HUDEP-2 (cell line): Measurements from ENCODE around the gene RNU1-3.
A peak's percentile ranks its signal among the peaks of the same experiment; 100 is the strongest.
"Not testable (repeated sequence)": the region's sequence is repeated elsewhere in the genome, so short reads cannot be mapped to it uniquely, and the experiment has no call there.

Experiments
- DNase-seq, 76 experiments: peaks; one replicate each; lab custom pipeline; 2025; ENCODE audit not compliant: unreplicated experiment in 76 of 76; lab: John Stamatoyannopoulos, UW

Gene RNU1-3

DNA sequence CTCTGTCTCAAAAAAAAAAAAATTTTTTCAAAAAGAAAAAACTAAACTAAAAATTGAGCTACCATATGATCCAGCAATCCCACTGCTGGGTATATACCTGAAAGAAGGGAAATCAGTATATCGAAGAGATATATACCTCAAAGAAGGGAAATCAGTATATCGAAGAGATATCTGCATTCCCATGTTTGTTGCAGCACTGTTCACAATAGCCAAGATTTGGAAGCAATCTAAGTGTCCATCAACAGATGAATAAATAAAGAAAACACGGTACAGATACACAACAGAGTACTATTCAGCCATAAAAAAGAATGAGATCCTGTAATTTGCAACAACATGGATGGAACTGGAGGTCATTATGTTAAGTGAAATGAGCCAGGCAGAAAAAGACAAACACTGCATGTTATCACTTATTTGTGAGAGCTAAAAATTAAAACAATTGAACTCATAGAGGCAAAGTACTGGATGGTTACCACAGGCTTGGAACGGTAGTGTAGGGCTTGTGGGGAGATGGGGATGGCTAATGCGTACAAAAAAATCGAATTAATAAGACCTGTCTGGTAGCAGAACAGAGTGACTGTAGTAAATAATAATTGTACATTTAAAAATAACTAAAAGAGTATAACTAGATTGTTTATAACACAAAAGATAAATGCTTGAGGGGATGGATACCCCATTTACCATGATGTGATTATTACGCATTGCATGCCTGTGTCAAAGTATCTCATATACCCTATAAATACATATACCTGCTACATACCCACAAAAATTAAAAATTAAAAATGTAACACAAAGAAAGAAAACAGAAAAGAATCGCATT is 25.4 kb downstream of the RNU1-3 start:
- DNase-seq, result not testable (repeated sequence)

DNA sequence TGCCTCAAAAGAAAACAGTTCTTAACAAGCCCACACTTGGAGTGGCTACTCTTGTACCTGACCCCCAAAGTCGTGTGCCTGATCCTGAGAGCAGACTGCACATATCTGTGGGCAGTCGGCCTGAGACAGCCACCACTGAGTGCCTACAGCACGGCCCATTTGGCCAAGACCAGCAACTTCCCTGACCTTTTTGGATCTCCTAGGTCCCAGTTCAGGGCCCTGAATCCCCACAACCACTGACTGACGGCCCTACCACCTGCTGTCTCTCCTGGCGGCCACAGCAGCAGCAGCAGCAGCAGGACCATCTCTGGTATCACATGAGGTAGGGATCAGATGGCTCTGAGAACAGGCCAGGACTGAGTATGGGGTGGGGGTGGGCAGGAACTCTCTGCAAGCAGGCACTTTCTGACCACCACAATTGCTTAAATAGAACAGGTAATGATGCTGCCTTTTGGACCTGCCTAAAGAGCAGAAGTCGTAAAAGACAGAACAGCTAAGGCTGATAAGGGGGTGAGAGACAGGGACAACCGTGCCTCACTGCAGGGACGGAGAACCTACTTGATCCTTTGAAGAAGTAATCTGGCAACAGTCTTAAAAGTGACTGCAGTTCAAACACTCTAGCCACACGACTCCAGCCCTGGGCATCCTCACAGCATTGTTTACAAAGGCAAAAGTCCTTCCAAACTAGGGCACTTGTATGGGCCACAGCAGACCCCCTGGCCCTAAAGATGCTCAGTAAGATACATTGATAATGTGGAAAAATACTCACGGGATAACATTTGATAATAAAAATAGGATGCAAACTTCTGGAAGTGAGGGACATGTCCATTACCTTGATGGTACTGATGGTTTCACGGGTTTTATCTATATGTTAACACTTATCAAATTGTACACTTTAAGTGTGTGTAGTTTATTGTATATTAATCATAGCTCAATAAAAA is 27.4 kb downstream of the RNU1-3 start:
- DNase-seq, result not testable (repeated sequence)

DNA sequence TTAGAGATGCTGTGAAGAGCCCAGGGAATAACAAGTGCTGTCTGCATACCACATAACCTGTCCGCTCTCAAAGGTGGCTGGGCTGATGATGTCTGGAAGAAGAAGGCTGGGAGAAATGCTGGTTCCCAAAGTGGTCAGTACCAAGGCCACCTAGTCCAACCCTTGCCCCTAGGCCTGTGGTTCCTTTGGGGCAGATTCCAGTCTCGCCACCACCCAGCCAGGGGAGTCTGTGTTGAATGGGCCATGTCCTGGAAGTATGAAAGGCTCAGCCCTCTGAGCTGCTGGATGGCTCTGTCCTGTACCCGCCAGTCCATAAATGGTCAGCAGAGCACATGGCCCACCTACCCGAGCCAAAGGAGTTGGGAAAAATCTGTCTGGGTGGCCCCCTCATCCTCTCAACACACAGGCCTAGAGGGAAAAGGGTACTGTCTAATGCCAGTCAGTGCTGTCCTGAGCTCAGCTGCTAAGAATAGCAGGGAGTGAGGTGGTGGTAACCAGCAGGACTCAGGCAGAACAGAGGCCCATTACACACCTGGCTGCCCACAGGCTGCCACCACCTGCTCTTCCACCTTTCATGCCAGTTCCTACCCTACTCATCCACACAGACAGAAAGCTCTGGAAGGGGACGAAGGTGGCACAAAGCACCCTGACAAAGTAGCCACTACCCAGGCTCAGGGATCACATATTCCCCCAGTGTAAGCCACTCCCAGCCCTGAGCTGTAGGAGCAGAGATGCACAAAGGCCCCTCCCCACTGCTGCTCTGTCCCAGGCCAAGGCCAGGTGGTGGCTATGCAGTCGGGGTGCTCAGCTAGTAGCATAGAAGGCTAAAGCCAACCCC is 28.6 kb downstream of the RNU1-3 start:
- DNase-seq, result peak in 1 of 76 experiments; percentile 10

DNA sequence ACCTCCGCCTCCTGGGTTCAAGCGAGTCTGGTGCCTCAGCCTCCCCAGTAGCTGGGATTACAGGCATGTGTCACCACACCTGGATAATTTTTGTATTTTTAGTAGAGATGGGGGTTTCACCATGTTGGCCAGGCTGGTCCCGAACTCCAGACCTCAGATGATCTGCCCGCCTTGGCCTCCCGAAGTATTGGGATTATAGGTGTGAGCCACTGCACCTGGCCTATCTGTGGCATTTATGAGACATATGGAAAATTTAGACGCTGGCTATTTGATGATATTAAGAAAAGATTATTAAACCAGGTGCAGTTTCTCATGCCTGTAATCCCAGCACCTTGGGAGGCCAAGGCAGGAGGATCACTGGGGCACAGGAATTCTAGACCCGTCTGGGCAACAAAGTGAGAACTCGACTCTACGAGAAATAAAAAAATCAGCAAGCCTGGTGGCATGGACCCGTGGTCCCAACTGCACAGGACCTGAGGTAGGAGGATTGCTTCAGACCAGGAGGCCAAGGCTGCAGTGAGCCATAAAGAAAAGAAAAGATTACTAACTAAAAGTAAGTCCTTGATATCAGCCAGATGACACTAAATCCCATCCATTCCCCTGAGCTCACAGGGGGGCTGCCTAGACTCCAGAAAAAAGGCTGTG is 30.1 kb downstream of the RNU1-3 start:
- DNase-seq, result not testable (repeated sequence)

DNA sequence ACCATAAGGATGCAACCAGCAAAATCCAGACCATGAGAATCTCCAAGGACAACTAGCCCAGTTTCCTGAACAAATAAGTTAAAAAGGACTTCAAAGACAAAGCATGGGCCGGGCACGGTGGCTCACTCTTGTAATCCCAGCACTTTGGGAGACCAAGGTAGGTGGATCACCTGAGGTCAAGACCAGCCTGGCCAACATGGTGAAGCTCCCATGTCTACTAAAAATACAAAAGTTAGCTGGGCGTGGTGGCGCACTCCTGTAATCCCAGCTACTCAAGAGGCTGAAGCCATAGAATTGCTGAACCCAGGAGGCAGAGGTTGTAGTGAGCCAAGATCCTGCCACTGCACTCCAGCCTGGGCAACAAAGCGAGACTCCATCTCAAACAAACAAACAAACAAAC is 30.8 kb downstream of the RNU1-3 start:
- not testable (repeated sequence) for DNase-seq

GRCh38 chr1:16633540-16634282 is 33.0 kb downstream of the RNU1-3 start:
- not testable (repeated sequence) for DNase-seq

DNA sequence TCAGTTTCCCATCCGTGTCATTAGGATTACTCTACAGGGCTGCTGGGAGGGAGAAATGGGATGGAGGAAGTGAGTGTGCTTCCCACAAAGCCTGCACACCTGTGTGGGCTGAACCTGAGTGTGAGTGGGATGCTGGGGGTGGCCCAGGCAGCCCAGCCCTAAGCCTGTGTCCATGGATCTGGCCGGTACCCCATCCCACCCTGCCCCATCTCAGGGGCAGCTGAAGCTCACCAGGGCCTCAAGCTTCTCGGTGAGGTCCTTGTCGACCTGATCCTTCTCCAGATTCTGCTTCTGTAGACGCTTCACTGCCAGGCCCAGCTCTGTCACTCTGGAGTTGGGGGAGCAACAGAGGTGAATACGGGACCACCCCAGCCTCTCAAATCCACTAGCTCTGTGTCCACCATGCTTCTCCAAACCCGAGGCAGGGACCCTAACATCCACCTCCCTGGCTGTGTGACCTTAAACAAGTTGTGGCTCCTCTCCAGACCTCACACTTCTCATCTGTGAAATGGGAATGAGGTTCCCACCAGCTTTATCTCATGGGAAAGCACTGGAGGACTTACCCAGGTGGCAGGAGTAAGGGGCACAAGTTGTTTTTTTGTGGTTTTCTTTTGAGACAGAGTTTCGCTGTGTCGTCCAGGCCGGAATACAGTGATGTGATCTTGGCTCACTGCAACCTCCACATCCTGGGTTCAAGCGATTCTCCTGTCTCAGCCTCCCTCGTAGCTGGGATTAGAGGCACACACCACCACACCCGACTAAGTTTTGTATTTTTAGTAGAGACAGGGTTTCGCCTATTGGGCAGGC is 34.5 kb downstream of the RNU1-3 start:
- not testable (repeated sequence) for DNase-seq

GRCh38 chr1:16631248-16632043 is 35.3 kb downstream of the RNU1-3 start:
- DNase-seq, result no peak

DNA sequence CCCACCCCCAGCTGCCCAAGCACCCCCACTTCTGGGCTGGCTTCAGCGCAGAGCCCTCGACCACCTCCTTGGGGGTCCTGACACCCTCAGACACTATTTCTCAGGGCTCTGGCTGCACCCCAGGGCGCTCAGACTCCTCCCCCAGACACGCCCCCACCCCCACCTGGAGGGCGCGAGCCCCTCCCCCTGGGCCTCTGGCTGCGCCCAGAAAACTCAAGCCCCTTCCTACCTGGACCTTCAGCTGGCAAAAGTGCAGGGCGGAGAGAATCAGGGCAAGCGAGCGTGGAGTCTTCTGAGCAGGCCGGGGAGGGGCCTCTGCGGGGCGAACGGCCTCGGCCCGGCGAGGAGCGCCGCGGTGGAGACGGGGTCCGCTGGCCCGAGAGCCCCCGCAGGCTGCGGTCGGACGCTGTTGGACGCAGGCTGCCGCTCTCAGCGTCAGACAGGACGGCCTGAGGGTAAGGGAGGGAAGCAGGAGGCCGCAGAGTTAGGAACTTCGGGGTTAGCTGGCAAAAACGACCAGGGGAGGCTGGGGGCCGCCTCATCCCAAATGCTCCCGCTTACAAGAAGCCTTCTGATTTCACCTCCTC is 36.0 kb downstream of the RNU1-3 start:
- no peak for DNase-seq

- not testable (repeated sequence) for DNase-seq
Measured at GRCh38 chr1:16629916-16630530, 36.7 kb downstream of the RNU1-3 start.

DNA sequence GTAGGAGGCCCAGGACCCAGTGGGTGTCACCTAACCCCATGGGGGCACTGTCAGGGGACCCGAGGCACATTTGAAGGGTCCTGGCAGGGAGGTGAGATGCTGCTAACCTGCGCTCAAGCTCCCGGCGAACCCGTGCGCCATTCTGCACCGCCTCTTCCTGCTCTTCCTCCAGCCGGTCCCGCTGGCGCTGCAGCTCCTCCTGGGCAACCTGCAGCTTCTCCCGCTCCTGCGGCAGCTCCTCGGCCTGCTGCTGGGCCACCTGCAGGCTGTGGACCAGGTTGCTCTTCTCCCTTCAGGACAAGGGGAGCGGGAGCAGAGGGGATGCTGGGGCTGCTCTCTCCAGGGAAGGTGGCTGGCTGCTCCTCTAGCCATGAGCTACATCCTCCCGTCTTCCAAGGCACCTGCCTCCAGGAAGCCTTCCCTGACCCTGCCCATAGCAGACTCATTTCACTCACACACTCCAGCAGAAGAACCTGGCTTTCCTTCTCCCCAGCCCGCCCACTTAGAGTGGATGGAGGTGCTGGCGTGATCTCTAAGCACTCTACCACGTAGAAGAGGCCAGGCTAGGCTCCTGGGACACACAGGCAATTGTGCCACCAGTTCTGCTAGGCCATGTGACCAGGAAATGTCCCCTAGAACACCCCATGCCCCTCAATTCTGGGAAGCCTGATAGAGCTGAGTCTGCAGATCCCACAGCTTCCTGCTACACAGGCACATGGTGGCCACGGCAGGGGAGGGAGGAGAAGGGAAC is 38.2 kb downstream of the RNU1-3 start:
- DNase-seq, result no peak

GRCh38 chr1:16626409-16626983 is 40.3 kb downstream of the RNU1-3 start:
- DNase-seq, result not testable (repeated sequence)

GRCh38 chr1:16625497-16626408 is 41.0 kb downstream of the RNU1-3 start:
- DNase-seq, result no peak

DNA sequence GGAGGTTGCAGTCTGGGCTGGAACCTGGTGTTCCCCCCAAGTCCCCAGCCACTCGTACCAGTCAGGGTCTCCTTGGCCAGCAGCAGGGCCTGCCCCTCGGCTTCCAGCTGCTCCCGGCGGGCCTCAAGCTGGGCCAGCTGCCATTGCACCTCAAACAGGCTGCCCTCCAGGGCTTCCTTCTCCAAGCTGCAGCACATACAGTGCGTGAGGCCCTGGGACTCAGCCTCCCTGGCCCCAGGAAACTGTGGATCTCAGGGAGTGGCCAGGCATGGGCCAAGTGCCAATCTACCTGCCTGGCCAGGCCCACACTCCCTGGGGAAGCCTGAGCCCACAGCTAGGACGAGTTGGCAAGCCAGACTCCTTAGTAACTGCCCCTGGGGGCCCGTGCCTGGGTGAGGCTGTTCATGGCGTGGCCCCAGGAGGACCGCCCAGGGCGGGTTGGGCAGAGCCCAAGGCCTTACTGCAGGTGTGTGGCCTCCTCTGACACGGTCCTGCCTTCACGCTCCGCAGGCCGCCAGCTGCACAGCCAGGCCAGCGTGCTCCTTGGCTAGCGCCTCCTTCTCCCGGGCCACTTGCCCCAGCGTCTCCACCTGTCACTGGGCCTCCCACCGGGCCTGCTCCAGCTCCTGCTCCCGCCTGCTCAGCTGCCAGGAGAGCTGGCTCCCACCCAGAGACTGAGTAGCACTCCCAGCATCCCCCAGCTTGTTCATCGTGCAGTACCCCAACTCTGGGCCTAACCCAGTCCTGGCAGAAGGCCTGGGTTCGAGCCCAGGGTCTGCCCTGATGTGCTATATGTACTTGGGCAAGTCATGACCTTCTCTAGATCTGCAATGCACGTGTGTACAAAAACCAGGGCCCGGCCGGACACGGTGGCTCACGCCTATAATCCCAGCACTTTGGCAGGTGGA is 42.7 kb downstream of the RNU1-3 start:
- not testable (repeated sequence) for DNase-seq
